ENCODE data around the gene LRBA. TPM values are rescaled to one million over a fixed set of nuclear protein-coding genes. Genes with fewer than 3 reads are reported as not detected.

The LRBA gene
- total and polyA plus RNA-seq, 2 donors (not counting 3 experiments of a cell fraction or from before 2014, with no cell fraction given), result 18.0 to 35.1 TPM

DNA sequence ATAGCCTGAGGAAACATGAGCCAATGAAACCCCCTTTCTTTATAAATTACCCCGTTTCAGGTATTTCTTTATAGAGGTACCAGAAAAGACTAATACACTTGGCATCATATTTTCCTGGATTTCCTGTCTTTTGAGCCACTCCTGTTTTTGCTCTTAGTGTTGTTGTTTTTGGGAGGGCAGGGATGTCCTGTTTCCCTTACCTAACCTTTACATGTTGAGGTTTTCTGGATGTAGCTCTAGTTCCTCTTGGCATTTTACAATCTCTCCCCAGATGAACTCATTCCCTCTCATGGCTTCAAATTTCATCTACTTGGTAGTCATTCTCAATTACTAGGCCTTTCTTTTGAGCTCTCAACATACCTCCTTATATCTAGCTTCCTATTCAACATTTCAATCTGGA is 537.2 kb downstream of the LRBA start:
- no peaks in the 10 kb centered on the region for H3K36me3 ChIP-seq (ENCODE audit: control insufficient read depth in 2 of 2, extremely low read depth in 1 of 2, insufficient read depth in 2 of 2, low read length in 2 of 2)
- H3K9ac ChIP-seq (replicated peaks; ENCODE audit: extremely low read depth, insufficient read depth, low read length), result no peak overlapping the region
- dilution Hi-C loops (cut with MboI; ENCODE audit: extremely low pct_ligation_motif_present, low sequenced_read_pairs), result no loop called here
- no peaks in the 10 kb centered on the region for H4K20me1 ChIP-seq (replicated peaks; ENCODE audit: control insufficient read depth, extremely low read depth, insufficient read depth, low read length)
- H3K4me1 ChIP-seq (ENCODE audit: control insufficient read depth, extremely low read depth, insufficient read depth, low read length), result peaks cover 17% of the 10 kb centered on the region
- intact Hi-C loops (cut with micrococcal nuclease), result no loop called here
- H3K79me2 ChIP-seq (ENCODE audit: control insufficient read depth, insufficient read depth, low read length), result no peaks in the 10 kb centered on the region
- no peaks in the 10 kb centered on the region for H3K9me3 ChIP-seq (replicated peaks; ENCODE audit: control insufficient read depth, insufficient read depth, low read length)
- ChIA-PET POLR2A (no interaction called here), CTCF (interaction anchor here (1.3 to 1.5 kb wide), 2 partner anchors 11 to 389 kb away, joined by 3 to 6 read pairs; no protein-coding TSS in a partner anchor)
- DNase-seq (ENCODE audit: low read depth, low spot score), result peak; percentile 32
- H3K27ac ChIP-seq (ENCODE audit: insufficient read depth, low read depth, low read length), result no peak overlapping the region
- no peak for FAIRE-seq
- H3K9me1 ChIP-seq (replicated peaks; ENCODE audit: control insufficient read depth, extremely low read depth, insufficient read depth, low read length), result no peaks in the 10 kb centered on the region
- peak overlapping the region; percentile 16 for H3K4me2 ChIP-seq (ENCODE audit: insufficient read depth, low read length)
- TF ChIP-seq MYC (IDR thresholded peaks at IDR 0.05; ENCODE audit: low read depth, low read length), result no peak
- TF ChIP-seq, protein P1, sequence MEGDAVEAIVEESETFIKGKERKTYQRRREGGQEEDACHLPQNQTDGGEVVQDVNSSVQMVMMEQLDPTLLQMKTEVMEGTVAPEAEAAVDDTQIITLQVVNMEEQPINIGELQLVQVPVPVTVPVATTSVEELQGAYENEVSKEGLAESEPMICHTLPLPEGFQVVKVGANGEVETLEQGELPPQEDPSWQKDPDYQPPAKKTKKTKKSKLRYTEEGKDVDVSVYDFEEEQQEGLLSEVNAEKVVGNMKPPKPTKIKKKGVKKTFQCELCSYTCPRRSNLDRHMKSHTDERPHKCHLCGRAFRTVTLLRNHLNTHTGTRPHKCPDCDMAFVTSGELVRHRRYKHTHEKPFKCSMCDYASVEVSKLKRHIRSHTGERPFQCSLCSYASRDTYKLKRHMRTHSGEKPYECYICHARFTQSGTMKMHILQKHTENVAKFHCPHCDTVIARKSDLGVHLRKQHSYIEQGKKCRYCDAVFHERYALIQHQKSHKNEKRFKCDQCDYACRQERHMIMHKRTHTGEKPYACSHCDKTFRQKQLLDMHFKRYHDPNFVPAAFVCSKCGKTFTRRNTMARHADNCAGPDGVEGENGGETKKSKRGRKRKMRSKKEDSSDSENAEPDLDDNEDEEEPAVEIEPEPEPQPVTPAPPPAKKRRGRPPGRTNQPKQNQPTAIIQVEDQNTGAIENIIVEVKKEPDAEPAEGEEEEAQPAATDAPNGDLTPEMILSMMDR (IDR thresholded peaks at IDR 0.05; ENCODE audit: extremely low read depth in 1 of 2, insufficient read depth in 1 of 2, low read depth in 1 of 2, low read length in 2 of 2), result no peak
- TF ChIP-seq JUN (IDR thresholded peaks at IDR 0.05; ENCODE audit: borderline replicate concordance, insufficient read depth, insufficient read length, low read depth), result no peak
- no peak for TF ChIP-seq GATA2 (IDR thresholded peaks at IDR 0.05; ENCODE audit: insufficient read depth, insufficient read length, low read depth, low read length)
- no peaks in the 10 kb centered on the region for H3K27me3 ChIP-seq (ENCODE audit: control insufficient read depth in 2 of 2, insufficient read depth in 2 of 2, low read length in 2 of 2)
- BruUV-seq (replicated peaks), result no TSS peak
- no peak overlapping the region for H3K4me3 ChIP-seq (replicated peaks in 1 of 3; ENCODE audit: insufficient read depth in 1 of 3, low read depth in 1 of 3, low read length in 3 of 3)
- no peak overlapping the region for H2AFZ ChIP-seq (ENCODE audit: low read depth, low read length)

GRCh38 chr4:150476776-150477175 is 538.3 kb downstream of the LRBA start:
- FAIRE-seq (no peak), DNase-seq (ENCODE audit: low read depth, low spot score) (no peak)
- dilution Hi-C loops (cut with MboI; ENCODE audit: extremely low pct_ligation_motif_present, low sequenced_read_pairs) (no loop called here), intact Hi-C loops (cut with micrococcal nuclease) (no loop called here)
- Histone ChIP-seq H3K4me1 (ENCODE audit: control insufficient read depth, extremely low read depth, insufficient read depth, low read length) (peaks cover 10% of the 10 kb centered on the region), H3K4me2 (ENCODE audit: insufficient read depth, low read length) (no peak overlapping the region), H3K9me1 (replicated peaks; ENCODE audit: control insufficient read depth, extremely low read depth, insufficient read depth, low read length) (no peaks in the 10 kb centered on the region), H3K4me3 (replicated peaks in 1 of 3; ENCODE audit: insufficient read depth in 1 of 3, low read depth in 1 of 3, low read length in 3 of 3) (no peak overlapping the region), H4K20me1 (replicated peaks; ENCODE audit: control insufficient read depth, extremely low read depth, insufficient read depth, low read length) (no peaks in the 10 kb centered on the region), H3K27ac (ENCODE audit: insufficient read depth, low read depth, low read length) (no peak overlapping the region), H3K36me3 (ENCODE audit: control insufficient read depth in 2 of 2, extremely low read depth in 1 of 2, insufficient read depth in 2 of 2, low read length in 2 of 2) (no peaks in the 10 kb centered on the region), H2AFZ (ENCODE audit: low read depth, low read length) (no peak overlapping the region), H3K79me2 (ENCODE audit: control insufficient read depth, insufficient read depth, low read length) (no peaks in the 10 kb centered on the region), H3K9ac (replicated peaks; ENCODE audit: extremely low read depth, insufficient read depth, low read length) (no peak overlapping the region), H3K27me3 (ENCODE audit: control insufficient read depth in 2 of 2, insufficient read depth in 2 of 2, low read length in 2 of 2) (no peaks in the 10 kb centered on the region), H3K9me3 (replicated peaks; ENCODE audit: control insufficient read depth, insufficient read depth, low read length) (no peaks in the 10 kb centered on the region)
- ChIA-PET CTCF (interaction anchor here (0.8 kb wide), 1 partner anchor 14 kb away, joined by 3 read pairs; no protein-coding TSS in a partner anchor), POLR2A (no interaction called here)
- no TSS peak for BruUV-seq (replicated peaks)
- TF ChIP-seq EZH2 (IDR thresholded peaks at IDR 0.05; ENCODE audit: borderline replicate concordance, low read depth, low read length, severe bottlenecking) (no peak), GATA2 (IDR thresholded peaks at IDR 0.05; ENCODE audit: insufficient read depth, insufficient read length, low read depth, low read length) (peak; percentile 9), FOS (IDR thresholded peaks at IDR 0.05; ENCODE audit: borderline replicate concordance, insufficient read depth, low read length) (no peak), POLR2AphosphoS5 (IDR thresholded peaks at IDR 0.05; ENCODE audit: insufficient read depth, low read depth, low read length) (no peak)
